ENCODE measurements around the gene FAM13A.

FAM13A gene

GRCh38 chr4:88804234-88804633 is 252.8 kb downstream of the FAM13A start:
- no peak for DNase-seq

- no peak for DNase-seq
Measured at GRCh38 chr4:88803600-88804096, 253.3 kb downstream of the FAM13A start.

GRCh38 chr4:88802585-88803286 is 254.2 kb downstream of the FAM13A start:
- DNase-seq: no peak

GRCh38 chr4:88802138-88802537 is 254.8 kb downstream of the FAM13A start:
- no peak for DNase-seq

GRCh38 chr4:88799900-88800299 is 257.1 kb downstream of the FAM13A start:
- DNase-seq: no peak

- DNase-seq: no peak
Measured at GRCh38 chr4:88797725-88798124, 259.3 kb downstream of the FAM13A start.

- no peak for DNase-seq
Measured at GRCh38 chr4:88796545-88796944, 260.4 kb downstream of the FAM13A start.

GRCh38 chr4:88794952-88795351 is 262.0 kb downstream of the FAM13A start:
- no peak for DNase-seq

- no peak for DNase-seq
Measured at GRCh38 chr4:88794087-88794690, 262.8 kb downstream of the FAM13A start.

- DNase-seq: no peak
Measured at GRCh38 chr4:88793475-88793874, 263.5 kb downstream of the FAM13A start.

- DNase-seq: no peak
Measured at GRCh38 chr4:88792821-88793220, 264.2 kb downstream of the FAM13A start.

GRCh38 chr4:88792268-88792781 is 264.7 kb downstream of the FAM13A start:
- DNase-seq: no peak

- no peak for DNase-seq
Measured at GRCh38 chr4:88791274-88791673, 265.7 kb downstream of the FAM13A start.

GRCh38 chr4:88788895-88789294 is 268.1 kb downstream of the FAM13A start:
- no peak for DNase-seq

GRCh38 chr4:88788424-88788823 is 268.6 kb downstream of the FAM13A start:
- DNase-seq: no peak

- no peak for DNase-seq
Measured at GRCh38 chr4:88786011-88786410, 271.0 kb downstream of the FAM13A start.

GRCh38 chr4:88780389-88780788 is 276.6 kb downstream of the FAM13A start:
- no peak for DNase-seq

- DNase-seq: no peak
Measured at GRCh38 chr4:88779431-88779830, 277.6 kb downstream of the FAM13A start.

GRCh38 chr4:88775529-88775928 is 281.5 kb downstream of the FAM13A start:
- DNase-seq: no peak

- DNase-seq: no peak
Measured at GRCh38 chr4:88775026-88775425, 282.0 kb downstream of the FAM13A start.

GRCh38 chr4:88771883-88772450 is 285.0 kb downstream of the FAM13A start:
- DNase-seq: no peak

GRCh38 chr4:88765729-88766128 is 291.3 kb downstream of the FAM13A start:
- DNase-seq: no peak

- no peak for DNase-seq
Measured at GRCh38 chr4:88763075-88763474, 293.9 kb downstream of the FAM13A start.

All from activated naive CD4-positive, alpha-beta T cell treated with anti-CD3 and anti-CD28 coated beads, Interleukin-2, amount 50 U/mL, for 16 hours (primary cell).